BLaER1 (cell line): ENCODE results near the gene GTF2IRD2.
"Not testable (repeated sequence)": the region's sequence is repeated elsewhere in the genome, so short reads cannot be mapped to it uniquely, and the experiment has no call there.

ENCODE experiments used
- H3K27ac ChIP-seq: shearing (Covaris generic); formaldehyde crosslinking; 2 replicates; pipeline ENCODE4 v1.8.1; 2022
- H3K27me3 ChIP-seq: shearing (Covaris generic); formaldehyde crosslinking; 2 replicates; pipeline ENCODE4 v1.8.1; 2022
- H3K36me3 ChIP-seq: shearing (Covaris generic); formaldehyde crosslinking; 2 replicates; pipeline ENCODE4 v1.8.1; 2022
- H3K4me1 ChIP-seq: shearing (Covaris generic); formaldehyde crosslinking; 2 replicates; pipeline ENCODE4 v1.8.1; 2022
- H3K4me2 ChIP-seq: shearing (Covaris generic); formaldehyde crosslinking; 2 replicates; pipeline ENCODE4 v1.8.1; 2022
- H3K4me3 ChIP-seq: shearing (Covaris generic); formaldehyde crosslinking; 2 replicates; pipeline ENCODE4 v1.8.1; 2022
- H3K9ac ChIP-seq: shearing (Covaris generic); formaldehyde crosslinking; 2 replicates; pipeline ENCODE4 v1.8.1; 2022
- H3K9me3 ChIP-seq: shearing (Covaris generic); formaldehyde crosslinking; 2 replicates; pipeline ENCODE4 v1.8.1; 2022
- H4K20me1 ChIP-seq: shearing (Covaris generic); formaldehyde crosslinking; 2 replicates; pipeline ENCODE4 v1.8.1; 2022

The GTF2IRD2 gene

DNA sequence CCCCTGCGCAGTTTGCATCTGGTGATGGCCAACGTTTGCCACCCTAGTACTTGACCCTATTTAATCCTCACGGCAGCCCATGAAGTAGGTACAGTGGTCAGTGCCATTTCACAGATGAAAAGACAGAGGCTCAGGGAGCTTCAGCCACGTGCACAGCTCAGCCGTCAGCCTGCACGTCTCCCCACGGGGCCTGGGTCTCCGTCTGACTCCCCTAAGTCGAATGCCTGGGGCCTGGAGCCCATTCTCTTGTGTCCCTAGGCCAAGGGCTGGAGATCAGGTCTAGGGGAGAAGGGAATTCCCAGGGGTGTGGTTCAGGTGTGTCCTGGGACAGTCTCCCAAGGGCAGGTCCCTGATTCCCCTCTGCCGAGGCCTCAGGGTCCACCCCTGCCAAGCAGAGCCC, 84.4 kb downstream of the GTF2IRD2 start:
- H3K4me3 ChIP-seq, H3K27ac ChIP-seq: not testable (repeated sequence)

DNA sequence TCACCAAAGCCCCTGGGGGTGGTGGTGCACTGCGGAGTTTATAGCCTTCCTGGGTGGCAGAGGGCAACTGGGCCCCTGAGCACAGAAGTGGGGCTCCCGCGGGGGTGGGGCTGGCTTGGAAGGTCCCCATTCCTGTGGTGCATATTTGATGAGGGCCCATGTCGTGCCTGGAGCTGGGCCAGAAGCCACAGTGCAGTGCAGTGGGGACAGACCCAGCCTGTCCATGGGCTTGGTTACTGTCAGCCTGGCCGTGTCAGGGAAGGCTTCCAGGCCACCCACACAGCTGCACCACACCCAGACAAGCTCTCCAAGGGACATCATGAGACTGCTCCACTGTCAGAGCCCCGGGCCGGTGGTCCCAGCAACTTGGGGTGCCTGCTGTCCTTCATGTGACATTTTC, 84.9 kb downstream of the GTF2IRD2 start:
- H4K20me1 ChIP-seq, H3K4me3 ChIP-seq, H3K36me3 ChIP-seq, H3K27me3 ChIP-seq, H3K9ac ChIP-seq, H3K4me2 ChIP-seq, H3K27ac ChIP-seq, H3K9me3 ChIP-seq: not testable (repeated sequence)
- peaks cover 13% of the 10 kb centered on the region for H3K4me1 ChIP-seq

More for the DNA sequence above, 84.4 kb downstream of the GTF2IRD2 start:
- not testable (repeated sequence) for H3K27me3 ChIP-seq, H3K36me3 ChIP-seq, H3K9me3 ChIP-seq, H4K20me1 ChIP-seq, H3K9ac ChIP-seq
- Histone ChIP-seq H3K4me2 (peak overlapping the region; percentile 39; the same call in 1 of the 2 replicates), H3K4me1 (peaks cover 13% of the 10 kb centered on the region)

DNA sequence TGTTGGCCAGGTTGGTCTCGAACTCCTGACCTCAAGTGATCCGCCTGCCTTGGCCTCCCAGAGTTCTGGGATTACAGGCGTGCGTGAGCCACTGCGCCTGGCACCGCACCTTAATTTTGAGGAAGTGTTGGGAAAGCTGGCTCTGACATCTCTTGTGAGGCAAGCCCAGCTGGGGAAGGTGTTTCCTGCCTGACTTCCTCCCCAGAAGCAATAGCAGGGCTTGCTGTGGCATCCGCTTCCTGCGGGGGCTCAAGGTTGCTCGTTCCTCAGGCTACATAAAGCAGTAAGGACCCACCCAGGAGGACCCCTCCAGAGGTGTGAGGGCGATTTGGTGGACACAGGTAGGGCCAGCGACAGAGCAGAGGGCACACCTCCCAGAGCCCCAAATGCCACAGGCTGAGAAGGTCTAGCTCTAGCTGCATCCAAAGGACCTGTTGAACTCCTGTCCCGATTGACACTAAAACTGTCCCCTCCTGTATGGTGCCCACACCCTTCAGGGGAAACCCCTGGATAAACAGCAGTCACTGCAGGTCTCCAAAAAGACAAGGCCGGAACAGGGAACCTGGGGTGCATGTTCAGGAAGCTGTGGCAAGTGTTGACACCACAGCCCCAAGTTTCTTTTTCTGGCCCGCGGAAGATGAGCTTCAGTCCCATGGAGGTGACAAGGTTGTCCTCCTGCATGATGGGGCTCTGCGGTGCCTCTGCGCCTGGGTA, 86.0 kb downstream of the GTF2IRD2 start:
- H3K4me2 ChIP-seq, H3K9me3 ChIP-seq, H4K20me1 ChIP-seq, H3K36me3 ChIP-seq, H3K27ac ChIP-seq, H3K27me3 ChIP-seq, H3K9ac ChIP-seq, H3K4me3 ChIP-seq: not testable (repeated sequence)
- H3K4me1 ChIP-seq = peaks cover 13% of the 10 kb centered on the region

DNA sequence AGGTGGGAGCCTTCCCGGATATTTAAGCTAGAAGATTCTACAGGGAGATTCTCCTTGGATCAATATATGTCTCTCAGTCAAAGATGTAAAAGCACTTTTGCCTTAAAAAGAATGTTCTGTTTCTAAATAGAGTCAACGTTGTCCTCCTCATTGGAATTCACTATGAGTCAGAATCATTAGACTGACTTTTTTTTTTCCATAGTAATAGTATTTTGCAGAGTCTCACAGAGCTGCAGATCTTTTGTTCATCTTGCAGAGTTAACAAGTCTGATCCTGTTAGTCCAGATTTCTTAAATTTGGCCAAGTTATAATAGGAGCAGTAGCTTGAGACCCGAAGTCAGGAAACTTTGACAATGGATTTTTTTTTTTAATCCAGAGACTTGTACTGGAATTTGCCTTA, 92.4 kb downstream of the GTF2IRD2 start:
- not testable (repeated sequence) for H3K4me2 ChIP-seq, H3K27ac ChIP-seq

DNA sequence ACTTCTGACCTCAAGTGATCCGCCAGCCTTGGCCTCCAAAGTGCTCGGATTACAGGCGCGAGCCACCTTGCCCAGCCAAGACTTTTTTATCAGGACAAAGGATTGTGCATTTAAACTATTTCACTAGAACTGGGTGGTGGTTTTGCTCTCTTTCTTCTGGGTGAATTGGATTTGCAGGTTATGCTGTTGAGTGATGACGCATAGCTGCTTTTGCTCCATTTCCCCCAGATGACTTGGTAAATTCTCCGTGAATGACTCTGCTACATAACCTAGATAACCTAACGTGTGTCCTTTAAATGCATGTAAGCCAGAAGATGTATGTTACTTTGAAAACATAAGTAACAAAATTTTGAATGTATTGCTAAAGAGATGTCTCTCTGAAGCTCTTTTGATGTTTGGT, 93.1 kb downstream of the GTF2IRD2 start:
- H4K20me1 ChIP-seq, H3K36me3 ChIP-seq, H3K4me1 ChIP-seq: not testable (repeated sequence)

More for the DNA sequence above, 92.4 kb downstream of the GTF2IRD2 start:
- not testable (repeated sequence) for H3K36me3 ChIP-seq, H3K4me3 ChIP-seq, H3K4me1 ChIP-seq, H3K27me3 ChIP-seq, H3K9ac ChIP-seq, H3K9me3 ChIP-seq, H4K20me1 ChIP-seq

DNA sequence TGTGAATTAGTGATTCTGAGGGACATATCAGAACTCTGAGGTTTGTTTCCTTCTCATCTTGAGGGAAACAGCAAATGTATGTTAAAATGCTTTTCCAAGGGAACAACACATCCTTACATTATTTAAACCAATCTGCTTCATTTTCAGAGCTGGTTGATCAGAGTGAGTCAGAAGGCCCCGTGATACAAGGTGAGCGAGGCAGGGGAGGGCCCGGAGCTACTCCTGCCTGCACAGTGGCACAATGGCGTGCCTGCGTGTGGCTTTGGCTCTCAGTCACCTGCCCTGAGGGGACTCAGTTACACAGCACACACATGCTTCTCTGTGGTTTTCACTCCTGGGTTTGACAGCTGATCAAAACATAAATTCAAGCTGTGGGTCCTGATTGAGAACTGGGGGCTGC, 94.7 kb downstream of the GTF2IRD2 start:
- not testable (repeated sequence) for H3K4me3 ChIP-seq, H3K36me3 ChIP-seq, H3K27me3 ChIP-seq, H3K4me2 ChIP-seq, H3K9me3 ChIP-seq, H3K9ac ChIP-seq, H3K4me1 ChIP-seq, H4K20me1 ChIP-seq, H3K27ac ChIP-seq

More for the DNA sequence above, 93.1 kb downstream of the GTF2IRD2 start:
- not testable (repeated sequence) for H3K27ac ChIP-seq, H3K9ac ChIP-seq, H3K4me3 ChIP-seq, H3K27me3 ChIP-seq, H3K4me2 ChIP-seq, H3K9me3 ChIP-seq

DNA sequence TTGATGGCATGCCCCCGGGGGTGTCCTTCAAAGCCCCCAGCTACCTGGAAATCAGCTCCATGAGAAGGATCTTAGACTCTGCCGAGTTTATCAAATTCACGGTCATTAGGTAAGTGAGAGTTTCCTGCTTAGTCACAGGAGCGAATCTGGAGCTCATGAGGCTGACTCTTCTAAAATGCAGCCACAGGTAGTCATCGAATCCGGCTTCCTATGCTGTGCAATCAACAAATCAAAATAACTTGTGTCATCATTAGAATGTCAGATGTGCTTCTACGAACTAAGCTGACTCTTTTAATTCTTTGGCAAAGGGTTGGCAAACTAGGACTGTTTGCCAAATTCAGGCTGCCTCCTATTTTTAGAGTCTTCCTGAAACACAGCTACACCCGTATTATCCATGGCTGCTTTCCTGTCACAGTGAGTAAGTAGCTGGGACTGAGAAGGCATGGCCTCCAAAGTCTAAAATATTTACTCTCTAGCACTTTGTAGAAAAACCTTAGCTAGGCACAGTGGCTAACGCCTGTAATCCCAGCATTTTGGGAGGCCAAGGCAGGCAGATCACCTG, 97.4 kb downstream of the GTF2IRD2 start:
- H3K4me3 ChIP-seq, H3K36me3 ChIP-seq, H3K4me2 ChIP-seq, H3K4me1 ChIP-seq, H3K9ac ChIP-seq, H3K27ac ChIP-seq, H3K27me3 ChIP-seq, H4K20me1 ChIP-seq, H3K9me3 ChIP-seq: not testable (repeated sequence)
